IMR-90 (cell line): ENCODE data around the gene CXCR3. TPM values are rescaled to one million over a fixed set of nuclear protein-coding genes. Genes with fewer than 3 reads are reported as not detected.

Experiments
- ATAC-seq: fragments of 200-7000 bp; cut with Tn5 transposase; 2 replicates; pipeline ENCODE4 v1.9.1; 2020; ENCODE audit warnings: low read depth, mild to moderate bottlenecking, moderate library complexity
- BruUV-seq: library from RNA; stranded (reverse); fragments of 400-500 nt; replicated peaks from 2 replicates; lab custom pipeline; 2021; lab: Mats Ljungman, UMichigan
- CTCF ChIA-PET: fragments of 300-600 bp; formaldehyde crosslinking; extraction: SDS; loops from one replicate; lab custom pipeline; 2021; ENCODE audit warnings: antibody characterized with exemption; lab: Yijun Ruan, JAX
- POLR2A ChIA-PET: fragments of 300-600 bp; sonication (Branson Sonifier 250); formaldehyde crosslinking; loops from one replicate; lab custom pipeline; 2022; ENCODE audit warnings: antibody characterized with exemption; ENCODE audit not compliant: unreplicated experiment; lab: Charles Lee
- DNase-seq: peaks from one replicate; pipeline ENCODE4 v3.0.0; 2013
- H2AFZ ChIP-seq: replicated peaks from 2 replicates; pipeline ENCODE3; 2013; ENCODE audit warnings: low read length, mild to moderate bottlenecking; ENCODE audit not compliant: poor library complexity
- H2AK5ac ChIP-seq: 2 replicates; pipeline ENCODE4 v1.6.1; 2013; ENCODE audit warnings: low read depth, low read length, inconsistent platforms
- H2AK9ac ChIP-seq: replicated peaks from 2 replicates; pipeline ENCODE3; 2013; ENCODE audit warnings: mild to moderate bottlenecking, low read depth, low read length, moderate library complexity; ENCODE audit not compliant: poor library complexity
- H2BK120ac ChIP-seq: 2 replicates; pipeline ENCODE4 v1.6.1; 2013; ENCODE audit warnings: low read depth, low read length, inconsistent platforms
- H2BK15ac ChIP-seq: 3 replicates; pipeline ENCODE4 v1.6.1; 2013; ENCODE audit warnings: low read depth, low read length, inconsistent platforms
- H2BK20ac ChIP-seq: 2 replicates; pipeline ENCODE4 v1.6.1; 2013; ENCODE audit warnings: low read depth, mild to moderate bottlenecking, inconsistent platforms, low read length, moderate library complexity
- H2BK5ac ChIP-seq: 2 replicates; pipeline ENCODE4 v1.6.1; 2013; ENCODE audit warnings: mild to moderate bottlenecking, low read depth, low read length, inconsistent platforms; ENCODE audit not compliant: poor library complexity, severe bottlenecking
- H3K14ac ChIP-seq: replicated peaks from 2 replicates; pipeline ENCODE4 v1.6.1; 2013; ENCODE audit warnings: low read depth, low read length, inconsistent platforms
- H3K18ac ChIP-seq: 2 replicates; pipeline ENCODE4 v1.6.1; 2013; ENCODE audit warnings: low read depth, low read length, control low read depth
- H3K23ac ChIP-seq: 2 replicates; pipeline ENCODE4 v1.6.1; 2013; ENCODE audit warnings: low read depth, low read length, inconsistent platforms
- H3K27ac ChIP-seq: 2 replicates; pipeline ENCODE4 v1.5.1; 2013; ENCODE audit warnings: mild to moderate bottlenecking, control low read depth, low read length; ENCODE audit not compliant: insufficient read depth
- H3K27me3 ChIP-seq: 2 replicates; pipeline ENCODE4 v1.6.1; 2013; ENCODE audit warnings: low read length; ENCODE audit not compliant: control insufficient read depth, insufficient read depth
- H3K36me3 ChIP-seq: 2 replicates; pipeline ENCODE4 v1.6.1; 2013; ENCODE audit warnings: low read length, mixed read lengths; ENCODE audit not compliant: control insufficient read depth, insufficient read depth
- H3K4ac ChIP-seq: 2 replicates; pipeline ENCODE4 v1.6.1; 2013; ENCODE audit warnings: low read depth, low read length, inconsistent platforms
- H3K4me1 ChIP-seq: 2 replicates; pipeline ENCODE4 v1.6.1; 2013; ENCODE audit warnings: low read length, mixed read lengths; ENCODE audit not compliant: control insufficient read depth, insufficient read depth
- H3K4me2 ChIP-seq: 2 replicates; pipeline ENCODE4 v1.6.1; 2013; ENCODE audit warnings: low read depth, mild to moderate bottlenecking, control low read depth, low read length, moderate library complexity
- H3K4me3 ChIP-seq: 2 replicates; pipeline ENCODE4 v1.5.1; 2013; ENCODE audit warnings: low read depth, mild to moderate bottlenecking, control low read depth, low read length, moderate library complexity; ENCODE audit not compliant: insufficient read depth
- H3K56ac ChIP-seq: 2 replicates; pipeline ENCODE4 v1.6.1; 2013; ENCODE audit warnings: low read length, inconsistent platforms; ENCODE audit not compliant: insufficient read depth; ENCODE audit errors: extremely low read depth
- H3K79me1 ChIP-seq, 2 experiments: 2 replicates each; pipeline ENCODE4 v1.6.1; 2013; ENCODE audit warnings: low read length in 2 of 2, inconsistent platforms in 1 of 2, low read depth in 1 of 2
- H3K9ac ChIP-seq: 2 replicates; pipeline ENCODE4 v1.6.1; 2013; ENCODE audit warnings: low read depth, low read length, control low read depth
- H3K9me1 ChIP-seq: 2 replicates; pipeline ENCODE4 v1.6.1; 2013; ENCODE audit warnings: low read length, inconsistent platforms; ENCODE audit not compliant: insufficient read depth
- H3K9me3 ChIP-seq: 2 replicates; pipeline ENCODE4 v1.6.1; 2013; ENCODE audit warnings: low read length; ENCODE audit not compliant: control insufficient read depth, insufficient read depth
- H4K20me1 ChIP-seq: 2 replicates; pipeline ENCODE4 v1.6.1; 2013; ENCODE audit warnings: low read length, inconsistent platforms; ENCODE audit not compliant: insufficient read depth
- H4K5ac ChIP-seq: 2 replicates; pipeline ENCODE4 v1.6.1; 2013; ENCODE audit warnings: mild to moderate bottlenecking, low read depth, low read length, control low read depth
- H4K8ac ChIP-seq, 2 experiments: 2 replicates each; pipeline ENCODE4 v1.6.1; 2013; ENCODE audit warnings: low read depth in 2 of 2, low read length in 2 of 2, control low read depth in 1 of 2, inconsistent platforms in 1 of 2
- H4K91ac ChIP-seq: 2 replicates; pipeline ENCODE4 v1.6.1; 2013; ENCODE audit warnings: low read depth, low read length, inconsistent platforms; ENCODE audit not compliant: insufficient read depth
- CHD1 ChIP-seq: IDR thresholded peaks from 2 replicates; pipeline ENCODE4 v1.6.1; 2012; ENCODE audit warnings: low read depth, low read length, improper control_type of control experiment
- CTCF ChIP-seq: conservative IDR thresholded peaks from 2 replicates; pipeline ENCODE4 v1.5.1; 2012; ENCODE audit warnings: mild to moderate bottlenecking, low read depth, low read length, improper control_type of control experiment
- ELK1 ChIP-seq: fragments of 150-350 bp; IDR thresholded peaks from 2 replicates; pipeline ENCODE4 v1.6.1; 2016; ENCODE audit warnings: low read depth, mild to moderate bottlenecking, low read length, moderate library complexity, borderline replicate concordance
- FOS ChIP-seq: fragments of 150-350 bp; IDR thresholded peaks from 2 replicates; pipeline ENCODE4 v1.6.1; 2016; ENCODE audit warnings: low read depth, low read length
- MAFK ChIP-seq: IDR thresholded peaks from 2 replicates; pipeline ENCODE4 v1.6.1; 2012; ENCODE audit warnings: low read depth, low read length, improper control_type of control experiment
- MAZ ChIP-seq: IDR thresholded peaks from 2 replicates; pipeline ENCODE4 v1.6.1; 2012; ENCODE audit warnings: low read depth, mild to moderate bottlenecking, low read length, improper control_type of control experiment, moderate library complexity, borderline replicate concordance
- MXI1 ChIP-seq: IDR thresholded peaks from 2 replicates; pipeline ENCODE4 v1.6.1; 2012; ENCODE audit warnings: low read depth, mild to moderate bottlenecking, low read length, moderate library complexity, borderline replicate concordance
- NFE2L2 ChIP-seq: fragments of 150-350 bp; IDR thresholded peaks from 2 replicates; pipeline ENCODE4 v1.6.1; 2016; ENCODE audit warnings: low read depth, mild to moderate bottlenecking, low read length
- POLR2A ChIP-seq: IDR thresholded peaks from 2 replicates; pipeline ENCODE4 v1.6.1; 2012; ENCODE audit warnings: mild to moderate bottlenecking, low read depth, low read length
- RAD21 ChIP-seq: IDR thresholded peaks from 2 replicates; pipeline ENCODE4 v1.6.1; 2012; ENCODE audit warnings: low read length, improper control_type of control experiment
- RCOR1 ChIP-seq: IDR thresholded peaks from 2 replicates; pipeline ENCODE4 v1.6.1; 2012; ENCODE audit warnings: mild to moderate bottlenecking, low read length, improper control_type of control experiment; ENCODE audit not compliant: insufficient replicate concordance
- RFX5 ChIP-seq: IDR thresholded peaks from 2 replicates; pipeline ENCODE4 v1.8.0; 2012; ENCODE audit warnings: low read depth, mild to moderate bottlenecking, low read length, moderate library complexity
- SMC3 ChIP-seq: fragments of 150-350 bp; IDR thresholded peaks from 2 replicates; pipeline ENCODE4 v1.6.1; 2016; ENCODE audit warnings: low read depth, mild to moderate bottlenecking, antibody characterized with exemption, low read length, moderate library complexity
- WGBS, 2 experiments: methylation state at CpG; one replicate each; pipeline versions ENCODE4 v1.1.5 to v1.1.7; 2013; ENCODE audit warnings: missing lambda C conversion rate in 2 of 2; ENCODE audit not compliant: insufficient read length in 1 of 2; ENCODE audit errors: extremely low coverage in 2 of 2; 5-methylcytosine and 5-hydroxymethylcytosine counted together
- dilution Hi-C: fragments of 300-500 bp; cut with HindIII; formaldehyde crosslinking; loops from one replicate; pipeline ENCODE4 v1.14.3; 2018; ENCODE audit warnings: low sequenced_read_pairs; ENCODE audit not compliant: unreplicated experiment
- in situ Hi-C: fragments of 300-500 bp; cut with MboI; formaldehyde crosslinking; loops from 3 replicates; pipeline ENCODE4 v1.14.3; 2019; ENCODE audit warnings: low sequenced_read_pairs, inconsistent platforms, mixed read lengths
- intact Hi-C: fragments of 100-400 bp; cut with micrococcal nuclease; formaldehyde crosslinking; loops from 2 replicates; pipeline ENCODE4 v1.10.0; 2022
- polyA plus RNA-seq, 3 experiments: library from polyadenylated mRNA; depleted of rRNA; stranded (reverse); fragments of >200 nt; gene quantifications; 2 replicates each; pipeline ENCODE4 v1.2.3, GENCODE V29; 2012; ENCODE audit warnings: low replicate concordance in 1 of 3
- total RNA-seq: library from RNA; depleted of rRNA; stranded (reverse); fragments of >200 nt; gene quantifications from 2 replicates; pipeline ENCODE4 v1.2.3, GENCODE V29; 2012
- TF ChIP-seq, protein P1 (sequence below): fragments of 150-350 bp; IDR thresholded peaks from 2 replicates; pipeline ENCODE4 v1.6.1; 2017; ENCODE audit warnings: mild to moderate bottlenecking, antibody characterized with exemption, low read length, low read depth

CXCR3 gene
- total and polyA plus RNA-seq, 2 of the 4 experiments (the other 2 are of a cell fraction): not detected

GRCh38 chrX:71625471-71625870 is 7.2 kb upstream of the CXCR3 start:
- DNase-seq (no peak), ATAC-seq (no peak)
- H3K18ac ChIP-seq: no peak overlapping the region
- intact Hi-C loops (no loop called here), in situ Hi-C loops (loop anchor here (25.0 kb wide), 1 partner anchor 863 kb away; no protein-coding TSS in a partner anchor), dilution Hi-C loops (no loop called here)
- peaks cover 6% of the 10 kb centered on the region for H3K27me3 ChIP-seq
- no peak overlapping the region for H3K4me3 ChIP-seq
- H3K27ac ChIP-seq: no peak overlapping the region
- no peak overlapping the region for H2AK5ac ChIP-seq
- H4K5ac ChIP-seq: no peak overlapping the region
- no peak overlapping the region for H2BK5ac ChIP-seq
- no peak overlapping the region for H3K4me2 ChIP-seq
- H3K9me3 ChIP-seq: no peaks in the 10 kb centered on the region
- no peaks in the 10 kb centered on the region for H3K79me1 ChIP-seq
- WGBS, 2 experiments: 100% methylated on average over 1 of the region's 5 CpGs; no CpG with 5 or more reads in 1 of the 2 experiments
- H3K56ac ChIP-seq: no peak overlapping the region
- no peak overlapping the region for H2BK15ac ChIP-seq
- H2BK120ac ChIP-seq: no peak overlapping the region
- no TSS peak for BruUV-seq
- H3K9me1 ChIP-seq: no peaks in the 10 kb centered on the region
- H2BK20ac ChIP-seq: no peak overlapping the region
- H4K8ac ChIP-seq: no peak overlapping the region
- no peaks in the 10 kb centered on the region for H4K20me1 ChIP-seq
- H3K9ac ChIP-seq: no peak overlapping the region
- H3K14ac ChIP-seq: no peak overlapping the region
- no peak overlapping the region for H3K4ac ChIP-seq
- no peak overlapping the region for H3K23ac ChIP-seq
- H2AK9ac ChIP-seq: no peak overlapping the region
- H3K4me1 ChIP-seq: no peaks in the 10 kb centered on the region; the same call in 1 of the 2 replicates
- CTCF ChIA-PET: interaction anchor here (0.5 kb wide), 1 partner anchor 394 kb away, joined by 3 read pairs; no protein-coding TSS in a partner anchor
- H3K36me3 ChIP-seq: no peaks in the 10 kb centered on the region
- POLR2A ChIA-PET: no interaction called here
- H4K91ac ChIP-seq: no peak overlapping the region
- H2AFZ ChIP-seq: no peak overlapping the region
- TF ChIP-seq NFE2L2 (no peak), CTCF (no peak), FOS (no peak), MXI1 (no peak), ELK1 (no peak), RFX5 (no peak), MAFK (no peak), RAD21 (no peak), RCOR1 (no peak), MAZ (no peak), POLR2A (no peak), SMC3 (no peak), CHD1 (no peak)
- TF ChIP-seq, protein P1, sequence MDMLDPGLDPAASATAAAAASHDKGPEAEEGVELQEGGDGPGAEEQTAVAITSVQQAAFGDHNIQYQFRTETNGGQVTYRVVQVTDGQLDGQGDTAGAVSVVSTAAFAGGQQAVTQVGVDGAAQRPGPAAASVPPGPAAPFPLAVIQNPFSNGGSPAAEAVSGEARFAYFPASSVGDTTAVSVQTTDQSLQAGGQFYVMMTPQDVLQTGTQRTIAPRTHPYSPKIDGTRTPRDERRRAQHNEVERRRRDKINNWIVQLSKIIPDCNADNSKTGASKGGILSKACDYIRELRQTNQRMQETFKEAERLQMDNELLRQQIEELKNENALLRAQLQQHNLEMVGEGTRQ: no peak
